ENCODE data around the gene BRD8.
"Not testable (repeated sequence)": the region's sequence is repeated elsewhere in the genome, so short reads cannot be mapped to it uniquely, and the experiment has no call there.

BRD8 gene

DNA sequence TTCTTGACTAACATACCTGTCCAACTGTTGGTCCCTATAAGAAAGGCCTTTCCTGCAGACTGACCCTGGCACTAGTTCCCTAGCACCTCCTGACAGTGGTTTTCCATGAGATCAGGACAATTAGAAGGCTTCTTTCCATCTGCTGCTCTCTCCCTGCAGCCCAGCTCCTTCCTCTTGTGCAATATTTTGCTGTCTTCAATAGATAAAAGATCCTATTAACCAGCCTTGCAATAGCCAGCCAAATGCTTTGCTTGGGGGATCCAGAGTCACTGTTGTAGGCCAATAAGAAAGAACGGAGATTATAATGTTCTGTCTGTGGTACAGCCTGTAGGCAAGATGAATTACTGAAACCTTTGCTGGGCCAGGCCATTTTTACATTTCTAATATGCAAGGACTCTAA, 20.8 kb downstream of the BRD8 start:
- no peak for DNase-seq (ENCODE audit: low spot score)

DNA sequence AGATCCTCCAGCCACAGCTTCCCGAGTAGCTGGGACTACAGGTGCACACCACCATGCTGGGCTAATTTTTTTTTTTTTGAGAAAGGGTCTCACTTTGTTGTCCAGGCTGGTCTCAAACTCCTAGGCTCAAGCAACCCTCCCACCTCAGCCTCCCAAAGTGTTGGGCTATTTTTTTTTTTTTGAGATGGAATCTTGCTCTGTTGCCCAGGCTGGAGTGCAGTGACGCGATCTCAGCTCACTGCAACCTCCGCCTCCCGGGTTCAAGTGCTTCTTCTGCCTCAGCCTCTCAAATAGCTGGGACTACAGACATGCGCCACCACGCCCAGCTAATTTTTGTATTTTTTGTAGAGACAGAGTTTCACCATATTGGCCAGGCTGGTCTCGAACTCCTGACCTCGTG, 22.5 kb downstream of the BRD8 start:
- not testable (repeated sequence) for DNase-seq (ENCODE audit: low spot score)

DNA sequence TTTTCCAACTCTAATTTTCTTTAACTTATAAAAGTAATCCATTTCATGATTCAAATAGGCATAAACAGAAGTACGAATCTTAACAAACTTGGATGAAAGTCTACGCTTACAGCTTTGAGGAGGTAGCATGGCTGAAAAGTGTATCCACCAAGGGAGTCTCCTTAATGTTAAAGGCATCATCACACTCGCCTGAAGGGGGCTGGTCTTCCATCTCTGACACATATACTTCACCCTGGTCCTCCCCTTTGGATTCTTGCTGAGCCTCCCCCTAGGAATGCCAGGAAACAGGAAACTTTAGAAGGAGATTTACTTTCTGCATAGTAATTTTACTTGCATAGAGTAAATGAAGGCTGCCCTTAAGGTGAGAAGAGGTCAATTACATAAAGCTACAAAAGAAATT, 28.9 kb downstream of the BRD8 start:
- DNase-seq (ENCODE audit: low spot score), result no peak

DNA sequence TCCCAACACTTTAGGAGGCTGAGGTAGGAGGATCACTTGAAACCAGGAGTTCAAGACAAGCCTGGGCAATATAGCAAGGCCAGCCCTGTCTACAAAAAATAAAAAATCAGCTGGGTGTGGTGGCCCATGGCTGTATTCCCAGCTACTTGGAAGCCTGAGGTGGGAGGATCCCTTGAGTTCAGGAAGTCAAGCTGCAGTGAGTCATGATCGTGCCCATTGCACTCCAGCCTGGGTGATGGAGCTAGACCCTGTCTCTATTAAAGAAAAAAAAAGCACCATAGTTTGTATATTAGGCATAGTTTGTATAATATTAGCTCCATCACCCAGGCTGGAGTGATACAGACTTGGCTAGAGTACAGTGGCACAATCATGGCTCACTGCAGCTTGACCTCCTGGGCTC, 29.6 kb downstream of the BRD8 start:
- no peak for DNase-seq (ENCODE audit: low spot score)

DNA sequence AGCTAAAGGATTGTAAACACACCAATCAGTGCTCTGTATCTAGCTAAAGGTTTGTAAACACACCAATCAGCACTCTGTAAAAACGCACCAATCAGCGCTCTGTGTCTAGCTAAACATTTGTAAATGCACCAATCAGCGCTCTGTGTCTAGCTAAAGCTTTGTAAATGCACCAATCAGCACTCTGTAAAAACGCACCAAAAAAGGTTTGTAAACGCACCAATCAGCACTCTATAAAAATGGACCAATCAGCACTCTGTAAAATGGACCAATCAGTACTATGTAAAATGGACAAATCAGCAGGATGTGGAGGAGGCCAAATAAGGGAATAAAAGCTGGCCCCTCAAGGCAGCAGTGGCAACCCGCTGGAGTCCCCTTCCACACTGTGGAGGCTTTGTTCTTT, 34.9 kb downstream of the BRD8 start:
- not testable (repeated sequence) for DNase-seq (ENCODE audit: low spot score)

DNA sequence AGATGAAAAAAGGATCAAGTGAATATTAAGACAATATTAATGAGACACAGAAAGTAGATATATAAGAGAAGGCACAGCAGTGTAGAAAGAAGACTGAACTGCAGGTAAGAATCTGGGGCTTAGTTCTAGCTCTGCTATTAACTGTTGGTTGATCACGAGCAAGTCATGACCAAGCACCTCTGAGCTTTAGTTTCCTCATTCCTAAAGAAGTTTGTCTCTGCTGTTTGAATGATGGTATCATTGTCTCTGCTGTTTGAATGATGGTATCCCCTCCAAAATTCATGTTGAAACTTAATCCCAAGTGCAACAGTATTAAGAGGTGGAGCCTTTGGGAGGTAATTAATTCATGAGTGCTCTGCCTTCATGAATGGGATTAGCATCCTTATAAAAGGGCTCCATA, 36.7 kb downstream of the BRD8 start:
- no peak for DNase-seq (ENCODE audit: low spot score)

DNA sequence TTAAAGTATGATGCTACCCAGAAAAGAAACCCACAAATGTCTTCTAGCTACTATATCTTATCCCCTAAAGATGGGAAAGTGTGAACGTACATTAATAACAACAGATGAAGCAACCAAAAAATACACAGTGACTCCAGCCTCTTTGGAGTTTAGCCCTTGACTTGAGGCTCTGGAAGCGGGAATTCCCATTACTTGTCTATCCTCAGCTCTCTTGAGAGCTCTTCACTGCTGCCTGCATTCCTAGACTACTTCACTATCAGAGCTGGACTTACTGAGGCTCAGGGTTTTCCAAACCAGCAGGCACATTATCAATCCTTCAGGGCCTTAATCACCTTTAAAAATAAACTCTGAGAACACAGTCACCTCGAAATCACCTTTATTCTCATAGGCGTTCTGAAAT, 38.2 kb downstream of the BRD8 start:
- no peak for DNase-seq (ENCODE audit: low spot score)

DNA sequence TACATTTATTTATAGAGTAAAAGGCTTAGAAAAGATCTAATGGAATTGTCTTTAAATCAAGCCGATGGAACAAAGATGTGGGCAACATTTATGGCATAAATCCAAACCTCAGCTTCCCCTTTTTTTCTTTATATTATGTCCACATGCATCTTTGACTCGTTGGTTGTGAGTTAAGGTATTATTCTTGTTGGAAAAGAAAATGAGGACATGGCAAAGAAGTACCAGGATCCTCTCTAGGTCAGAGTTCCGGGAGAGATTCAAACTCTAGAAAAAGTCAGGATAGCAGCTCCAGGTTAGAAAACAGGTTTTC, 38.7 kb downstream of the BRD8 start:
- no peak for DNase-seq (ENCODE audit: low spot score)

DNA sequence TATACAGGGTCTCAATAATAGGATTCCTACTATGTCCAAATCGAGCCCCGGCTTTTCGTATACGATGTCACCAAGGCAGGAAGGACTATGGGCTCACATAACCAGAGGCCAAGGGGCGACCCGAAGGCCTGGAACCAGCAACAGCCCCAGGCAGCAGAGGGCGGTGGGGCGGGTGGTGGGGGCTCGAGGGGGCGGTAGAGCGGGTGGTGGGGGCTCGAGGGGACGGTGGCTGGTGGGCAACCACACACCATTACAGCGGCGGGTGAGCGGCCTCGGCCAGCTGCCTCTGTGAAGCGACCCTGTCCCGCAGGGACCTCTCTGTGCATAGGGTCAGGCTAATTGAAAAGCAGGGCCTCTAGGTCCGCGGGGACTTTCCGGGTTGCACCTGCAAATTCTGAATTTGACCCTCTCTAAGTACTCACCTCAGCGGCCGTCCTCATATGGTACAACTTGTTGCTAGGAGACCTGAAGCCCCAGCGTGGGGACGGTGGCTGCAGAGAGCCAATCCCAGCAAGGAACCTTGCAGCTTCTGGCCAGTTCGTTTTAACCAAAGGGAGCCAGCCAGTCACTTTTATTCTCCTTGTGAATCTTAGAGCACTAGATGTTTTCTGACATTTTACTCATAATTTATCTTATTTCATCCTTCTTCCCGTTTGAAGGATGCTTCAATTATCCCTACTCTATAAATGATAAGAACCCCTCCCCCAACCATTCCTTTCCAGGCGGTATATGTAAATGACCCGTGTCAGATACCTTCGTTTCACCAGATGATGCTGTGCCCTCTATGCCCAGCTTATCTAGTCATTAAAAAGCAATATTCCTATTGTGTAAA, 39.3 kb downstream of the BRD8 start, which contains the start of gene NME5:
Gene NME5 (minus strand): TSS at position 480 of the 832 bp plus-strand sequence. CDS start 648 bp downstream, outside the sequence.
- no peak for DNase-seq (ENCODE audit: low spot score)

DNA sequence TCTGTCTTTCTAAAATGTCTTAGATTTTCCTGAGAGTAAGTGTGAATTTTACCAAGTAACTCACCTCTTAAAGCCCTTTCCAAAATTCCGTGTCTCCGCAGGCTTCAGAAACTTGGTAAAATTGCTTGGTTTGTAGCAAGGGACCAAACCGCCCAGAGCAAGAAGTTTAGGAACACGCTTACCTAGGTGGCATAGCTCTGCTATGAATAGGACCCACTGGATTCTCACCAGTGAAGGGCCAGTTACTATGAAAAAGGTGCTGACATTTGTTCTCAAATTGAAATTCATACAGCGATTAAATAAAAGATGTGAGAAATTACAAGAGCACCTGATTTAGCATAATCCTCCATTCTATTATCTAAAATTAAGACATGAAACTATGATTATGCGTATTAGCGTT, 45.9 kb downstream of the BRD8 start:
- no peak for DNase-seq (ENCODE audit: low spot score)

DNA sequence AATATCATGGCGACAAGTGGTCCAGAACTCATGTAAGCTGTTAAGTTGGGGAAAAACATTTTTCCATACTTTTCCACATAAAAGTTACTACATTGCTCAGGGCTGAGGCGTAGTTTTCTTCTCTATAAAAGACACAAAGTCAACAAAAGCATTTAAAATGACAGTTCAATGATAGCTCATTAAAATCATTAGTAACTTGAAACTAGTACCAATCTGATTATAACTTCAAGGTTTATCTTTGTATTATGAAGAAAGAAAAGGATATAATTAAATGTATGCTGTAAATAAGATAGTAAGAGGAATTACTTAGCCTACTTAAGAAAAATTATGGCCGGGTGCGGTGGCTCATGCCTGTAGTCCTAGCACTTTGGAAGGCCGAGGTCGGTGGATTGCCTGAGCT, 49.1 kb downstream of the BRD8 start:
- no peak for DNase-seq (ENCODE audit: low spot score)

DNA sequence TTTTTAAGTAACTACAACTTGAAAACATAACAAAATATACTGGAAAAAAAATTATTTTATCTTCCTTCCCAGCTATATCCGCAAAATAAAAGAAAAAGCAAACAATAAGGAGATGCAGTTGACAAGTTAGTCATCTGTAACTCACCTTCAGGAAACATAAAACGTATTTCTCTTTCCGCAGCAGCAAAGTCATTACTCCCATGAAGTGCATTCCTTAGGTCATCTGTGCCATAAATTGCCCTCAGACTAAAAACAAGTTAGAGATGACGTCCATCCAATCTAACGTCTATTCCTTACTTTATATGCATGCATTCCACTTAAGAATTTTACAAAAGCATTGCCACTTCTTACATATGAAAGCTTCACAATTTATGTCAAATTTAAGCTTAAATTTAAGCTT, 50.1 kb downstream of the BRD8 start:
- DNase-seq (ENCODE audit: low spot score), result no peak

DNA sequence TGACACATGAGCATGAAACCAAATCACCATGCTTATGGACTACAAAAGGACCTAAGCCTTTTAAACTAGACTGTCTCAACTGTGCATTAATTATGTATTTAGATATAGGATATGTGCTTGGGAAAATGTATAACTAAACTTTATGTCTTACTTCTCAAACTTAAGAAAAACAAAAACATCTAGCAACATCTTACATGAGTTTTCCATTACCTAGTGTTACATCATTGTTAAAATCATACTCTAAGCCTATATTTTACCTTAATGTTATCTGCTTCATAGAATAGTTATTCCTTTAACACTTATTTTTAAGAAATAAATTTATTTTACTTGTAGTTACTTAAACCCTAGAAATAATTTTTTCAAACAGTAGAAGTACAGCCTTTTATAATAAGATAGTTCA, 63.2 kb downstream of the BRD8 start:
- no peak for DNase-seq (ENCODE audit: low spot score)

DNA sequence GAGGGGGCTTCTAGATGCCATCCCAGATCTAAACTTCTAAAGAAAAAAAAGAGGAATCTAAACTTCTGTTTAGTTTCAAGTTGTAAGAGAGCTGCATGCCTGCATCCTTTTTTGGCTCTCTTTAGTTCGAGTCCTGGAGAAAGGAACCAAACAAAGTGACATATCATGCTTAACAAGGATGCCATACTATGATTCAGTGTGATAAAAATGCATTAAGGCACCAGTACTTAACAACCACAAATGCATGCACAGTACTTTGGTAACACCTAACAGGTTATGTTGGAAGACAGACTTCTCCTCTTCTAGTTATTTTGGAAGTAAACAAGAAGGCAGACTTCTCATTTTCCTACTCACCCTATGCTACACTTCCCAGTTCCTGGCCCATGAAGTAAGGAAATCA, 66.5 kb downstream of the BRD8 start:
- DNase-seq (ENCODE audit: low spot score), result no peak

DNA sequence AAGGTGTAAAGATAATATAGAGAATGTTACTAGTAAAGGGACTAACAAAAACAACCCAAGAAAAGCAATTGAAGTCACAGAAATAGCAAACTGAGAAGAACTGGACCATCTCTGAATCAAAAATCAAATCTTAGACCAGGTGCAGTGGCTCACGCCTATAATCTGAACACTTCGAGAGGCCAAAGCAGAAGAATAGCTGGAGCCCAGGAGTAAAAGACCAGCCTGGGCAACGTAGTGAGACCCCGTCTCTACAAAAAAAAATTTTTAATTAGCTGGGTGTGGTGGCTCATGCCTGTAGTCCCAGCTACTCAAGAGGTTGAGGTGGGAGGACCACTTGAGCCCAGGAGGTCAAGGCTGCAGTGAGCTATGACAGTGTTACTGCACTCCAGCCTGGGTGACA, 67.2 kb downstream of the BRD8 start:
- DNase-seq (ENCODE audit: low spot score), result no peak

DNA sequence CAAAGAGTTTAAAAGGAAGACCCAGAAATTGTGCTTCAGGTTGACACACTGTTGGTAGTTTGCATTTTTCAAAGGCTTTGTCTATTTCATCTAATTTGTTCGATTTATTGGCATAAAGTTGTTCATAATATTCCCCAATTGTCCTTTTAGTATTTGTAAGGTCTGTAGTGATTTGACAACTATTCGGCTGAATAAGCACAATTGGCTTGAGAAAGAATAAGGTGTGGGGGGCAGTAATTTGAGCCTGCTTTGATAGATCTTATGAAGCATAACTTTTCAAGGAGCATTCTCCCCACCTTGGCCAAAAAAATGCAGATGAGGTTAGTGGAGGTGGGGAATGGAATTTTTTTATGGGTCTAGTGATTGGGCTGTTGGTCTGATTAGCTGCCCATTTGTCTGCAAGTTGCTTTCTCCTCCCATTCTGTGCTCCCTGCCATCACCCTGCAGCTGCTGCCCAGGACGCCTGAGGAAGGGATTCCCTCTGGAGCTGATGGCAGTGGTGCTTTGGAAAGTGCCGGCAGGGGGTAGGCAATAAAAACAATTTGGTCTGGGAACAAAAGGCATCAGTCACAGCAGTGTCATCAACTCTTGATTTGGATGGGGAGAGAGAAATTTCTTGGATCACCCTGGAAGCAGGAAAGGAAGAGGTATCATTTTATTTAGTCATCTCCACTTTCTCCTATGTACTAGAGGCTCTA, 68.0 kb downstream of the BRD8 start:
- no peak for DNase-seq (ENCODE audit: low spot score)

DNA sequence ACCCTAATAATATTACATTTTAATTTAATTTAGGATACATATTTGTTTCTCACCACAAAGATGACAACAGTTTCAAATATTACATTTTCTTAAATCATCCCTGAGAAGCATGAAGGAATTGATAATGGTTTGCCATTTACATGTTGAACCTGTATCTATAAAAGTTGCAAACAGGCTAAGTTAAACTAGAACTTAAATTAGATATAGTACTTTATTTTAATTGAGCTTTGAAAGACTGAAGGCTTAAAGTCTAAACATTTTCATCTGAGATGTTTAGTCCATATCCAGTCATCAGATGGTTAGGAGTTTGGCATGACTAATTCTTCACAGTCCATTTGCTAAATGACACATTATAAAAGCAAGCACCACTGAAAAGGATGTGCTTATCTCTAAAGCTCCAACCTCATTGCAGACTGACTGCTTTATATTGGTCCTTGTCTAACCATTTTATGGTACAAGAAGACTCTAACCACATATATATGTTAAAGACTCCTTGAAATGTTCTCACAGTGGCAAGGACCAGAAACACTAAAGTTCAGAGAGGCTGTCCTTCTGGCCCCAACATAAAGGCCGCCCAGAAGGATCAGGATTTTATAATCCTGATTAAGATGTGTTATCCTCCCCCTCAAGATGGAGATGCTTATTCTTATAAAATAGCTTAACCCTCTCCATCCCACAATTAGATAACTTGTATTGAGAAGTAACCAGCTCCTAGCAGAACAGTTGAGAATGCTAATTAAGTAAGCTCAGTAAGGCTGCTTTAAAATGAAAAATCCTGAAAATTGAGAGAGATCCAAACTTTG, 68.8 kb downstream of the BRD8 start:
- DNase-seq (ENCODE audit: low spot score), result no peak

DNA sequence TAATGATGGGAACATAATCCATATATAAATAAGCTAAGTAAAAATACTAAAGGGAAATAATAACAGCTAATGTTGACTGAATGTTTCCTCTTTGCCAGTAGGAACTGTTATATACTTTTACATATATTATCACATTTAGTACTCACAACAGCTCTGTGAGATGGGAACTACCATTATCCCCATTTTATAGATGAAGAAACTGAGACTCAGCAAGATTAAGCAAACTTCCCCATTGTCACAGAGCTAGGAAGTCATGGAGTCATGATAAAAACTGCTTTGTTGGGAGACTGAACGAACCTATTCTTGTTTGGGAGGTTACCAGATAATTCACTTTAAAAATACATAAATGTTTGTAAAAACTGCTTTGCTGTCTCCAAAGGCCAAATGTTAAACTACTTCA, 71.2 kb downstream of the BRD8 start:
- DNase-seq (ENCODE audit: low spot score), result no peak

DNA sequence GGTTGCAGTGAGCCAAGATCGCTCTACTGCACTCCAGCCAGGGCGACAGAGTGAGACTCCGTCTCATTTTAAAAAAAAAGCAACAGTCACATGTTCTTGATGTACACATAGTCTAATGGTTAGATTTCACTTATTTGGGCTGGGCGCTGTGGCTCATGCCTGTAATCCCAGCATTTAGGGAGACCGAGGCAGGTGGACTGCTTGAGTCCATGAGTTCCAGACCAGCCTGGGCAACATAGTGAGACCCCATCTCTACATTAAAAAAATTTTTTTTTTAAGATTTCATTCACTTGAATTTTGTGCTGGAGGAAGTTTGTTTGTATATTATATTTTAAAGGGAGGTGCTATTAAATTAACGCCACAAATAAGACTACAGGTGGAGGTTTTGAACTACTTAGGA, 72.7 kb downstream of the BRD8 start:
- no peak for DNase-seq (ENCODE audit: low spot score)

DNA sequence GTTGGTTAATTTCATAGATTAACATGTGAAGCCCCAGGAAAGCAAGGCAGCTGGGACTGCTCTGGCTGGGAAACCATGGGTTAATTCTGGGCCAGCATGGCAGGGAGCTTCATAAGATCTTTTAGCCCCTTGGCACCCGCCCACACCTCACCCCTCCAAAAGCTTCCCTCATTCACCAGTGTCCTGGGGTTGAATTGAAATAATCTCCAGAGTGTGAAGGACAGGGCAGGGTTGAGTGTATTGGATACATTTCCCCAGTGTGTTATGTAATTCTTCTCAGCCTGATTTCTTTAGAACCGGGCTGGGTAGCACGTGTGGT, 75.2 kb downstream of the BRD8 start:
- DNase-seq (ENCODE audit: low spot score), result no peak

DNA sequence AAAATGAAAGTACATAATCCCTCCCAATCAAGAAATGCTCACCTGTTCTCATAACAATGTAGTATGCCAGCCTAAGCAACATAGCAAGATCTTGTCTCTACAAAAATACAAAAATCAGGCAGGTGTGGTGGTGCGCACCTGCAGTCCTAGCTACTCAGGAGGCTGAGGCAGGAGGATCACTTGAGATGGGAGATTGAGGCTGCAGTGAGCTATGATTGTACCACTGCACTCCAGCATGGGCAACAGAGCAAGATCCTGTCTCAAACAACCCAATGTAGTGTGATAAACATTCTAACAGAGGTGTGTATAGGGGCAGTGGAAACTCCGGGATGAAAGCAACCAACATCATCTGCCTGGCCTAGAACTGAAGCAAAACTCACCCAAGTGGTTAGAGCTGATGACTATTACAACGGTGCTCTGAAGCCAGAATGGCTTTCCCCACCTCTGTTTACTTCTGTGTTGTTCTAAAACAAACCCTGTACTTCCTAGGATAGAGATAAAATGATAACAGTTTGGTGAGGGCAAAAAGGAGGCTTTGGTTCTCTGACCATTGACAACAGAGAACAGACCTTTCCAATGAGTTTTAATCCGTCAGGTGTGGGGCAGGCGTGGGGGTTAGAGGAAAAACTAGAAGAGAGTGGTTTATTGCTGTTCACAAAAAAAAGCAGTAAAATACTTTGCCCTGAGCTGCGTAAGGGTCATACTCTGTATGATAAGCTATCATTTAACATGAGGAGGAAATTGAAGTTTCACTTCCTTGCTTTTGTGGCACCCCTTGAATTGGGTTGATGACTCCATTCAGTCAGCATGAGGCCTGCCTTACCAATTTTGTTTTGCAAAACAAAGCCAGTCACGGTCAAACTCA, 75.7 kb downstream of the BRD8 start:
- no peak for DNase-seq (ENCODE audit: low spot score)
